Thyroid gland (tissue), 4 donors: ENCODE results near the gene PEBP1.

Experiments used
- POLR2A ChIP-seq, 2 donors: fragments of 450-650 bp; IDR thresholded peaks; one replicate each; pipeline ENCODE4 v1.6.1; 2017; ENCODE audit warnings: antibody characterized with exemption in 2 of 2, mild to moderate bottlenecking in 2 of 2, moderate library complexity in 1 of 2
- TF ChIP-seq, protein P1 (sequence below), 6 experiments: fragments of 200-600 bp in 3 of 6; fragments of 450-650 bp in 3 of 6; sonication (generic) in 3 of 6; IDR thresholded peaks; one replicate each; pipeline ENCODE4 v1.5.1; 2016 to 2019; ENCODE audit warnings: antibody characterized with exemption in 6 of 6, mild to moderate bottlenecking in 2 of 6, inconsistent platforms in 1 of 6, moderate library complexity in 1 of 6

DNA sequence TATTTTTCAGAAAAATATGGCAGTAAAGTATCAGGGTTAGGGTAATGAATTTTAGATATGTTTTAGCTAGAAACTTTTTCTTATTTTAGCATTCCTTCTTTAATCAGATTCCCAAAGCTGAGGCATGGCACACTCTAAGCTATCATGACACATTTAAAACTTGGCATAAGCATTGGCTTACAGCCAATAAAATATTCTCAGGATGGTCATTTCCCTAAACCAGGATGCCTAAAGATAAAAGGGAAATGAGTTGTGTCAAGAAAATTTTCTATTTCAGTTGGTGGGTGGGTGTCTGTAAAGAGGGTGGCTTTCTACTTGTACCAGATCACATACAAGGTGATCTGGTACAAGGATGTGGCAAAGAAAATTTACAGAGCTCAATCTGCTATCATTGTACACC, 47.8 kb downstream of the PEBP1 start:
- TF ChIP-seq, protein P1, sequence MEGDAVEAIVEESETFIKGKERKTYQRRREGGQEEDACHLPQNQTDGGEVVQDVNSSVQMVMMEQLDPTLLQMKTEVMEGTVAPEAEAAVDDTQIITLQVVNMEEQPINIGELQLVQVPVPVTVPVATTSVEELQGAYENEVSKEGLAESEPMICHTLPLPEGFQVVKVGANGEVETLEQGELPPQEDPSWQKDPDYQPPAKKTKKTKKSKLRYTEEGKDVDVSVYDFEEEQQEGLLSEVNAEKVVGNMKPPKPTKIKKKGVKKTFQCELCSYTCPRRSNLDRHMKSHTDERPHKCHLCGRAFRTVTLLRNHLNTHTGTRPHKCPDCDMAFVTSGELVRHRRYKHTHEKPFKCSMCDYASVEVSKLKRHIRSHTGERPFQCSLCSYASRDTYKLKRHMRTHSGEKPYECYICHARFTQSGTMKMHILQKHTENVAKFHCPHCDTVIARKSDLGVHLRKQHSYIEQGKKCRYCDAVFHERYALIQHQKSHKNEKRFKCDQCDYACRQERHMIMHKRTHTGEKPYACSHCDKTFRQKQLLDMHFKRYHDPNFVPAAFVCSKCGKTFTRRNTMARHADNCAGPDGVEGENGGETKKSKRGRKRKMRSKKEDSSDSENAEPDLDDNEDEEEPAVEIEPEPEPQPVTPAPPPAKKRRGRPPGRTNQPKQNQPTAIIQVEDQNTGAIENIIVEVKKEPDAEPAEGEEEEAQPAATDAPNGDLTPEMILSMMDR (IDR thresholded peaks at IDR 0.05) = no peak
- no peak for TF ChIP-seq POLR2A (IDR thresholded peaks at IDR 0.05)
